Measurements from ENCODE around the gene ARHGAP15. TPM values are rescaled to one million over a fixed set of nuclear protein-coding genes. Genes with fewer than 3 reads are reported as not detected.

ARHGAP15 gene
- polyA plus RNA-seq, 1 experiment: not detected

GRCh38 chr2:143680885-143681405, 551.7 kb downstream of the ARHGAP15 start:
- no peak for DNase-seq (ENCODE audit: low read depth)
- ChIA-PET POLR2A (no interaction called here), CTCF (no interaction called here)
- no peak for TF ChIP-seq CTCF (IDR thresholded peaks at IDR 0.05; ENCODE audit: insufficient read depth, low read depth, low read length)
- Histone ChIP-seq H3K36me3 (ENCODE audit: control insufficient read depth, insufficient read depth, low read length) (no peaks in the 10 kb centered on the region), H3K27me3 (ENCODE audit: control insufficient read depth, insufficient read depth, low read length) (no peaks in the 10 kb centered on the region), H3K4me3 (ENCODE audit: low read depth, low read length) (no peak overlapping the region)

GRCh38 chr2:143682436-143683055, 553.3 kb downstream of the ARHGAP15 start:
- Histone ChIP-seq H3K27me3 (ENCODE audit: control insufficient read depth, insufficient read depth, low read length) (no peaks in the 10 kb centered on the region), H3K4me3 (ENCODE audit: low read depth, low read length) (no peak overlapping the region), H3K36me3 (ENCODE audit: control insufficient read depth, insufficient read depth, low read length) (no peaks in the 10 kb centered on the region)
- CTCF ChIA-PET: no interaction called here
- DNase-seq (ENCODE audit: low read depth): no peak
- no peak for TF ChIP-seq CTCF (IDR thresholded peaks at IDR 0.05; ENCODE audit: insufficient read depth, low read depth, low read length)
- POLR2A ChIA-PET: no interaction called here

DNA sequence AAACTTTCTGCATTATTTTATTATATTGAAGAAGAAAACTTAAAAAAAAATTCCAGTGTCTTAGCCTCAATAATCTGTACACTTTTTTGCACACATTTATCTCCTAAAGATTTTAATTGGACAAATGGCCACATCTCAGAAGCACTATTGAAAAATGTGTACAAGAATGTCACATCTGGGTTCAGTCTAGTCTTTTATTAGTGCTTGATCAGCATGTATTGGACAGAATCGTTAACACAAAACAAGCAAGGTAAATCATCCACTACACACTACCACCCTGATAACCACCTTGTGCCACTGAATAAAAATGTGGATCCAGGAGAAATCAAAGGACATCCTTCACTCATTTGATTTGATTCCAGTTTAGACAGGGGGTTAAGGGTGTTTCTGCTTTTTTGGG, 554.8 kb downstream of the ARHGAP15 start:
- H3K4me3 ChIP-seq (ENCODE audit: low read depth, low read length): no peak overlapping the region
- H3K27me3 ChIP-seq (ENCODE audit: control insufficient read depth, insufficient read depth, low read length): no peaks in the 10 kb centered on the region
- ChIA-PET CTCF (no interaction called here), POLR2A (no interaction called here)
- DNase-seq (ENCODE audit: low read depth): no peak
- H3K36me3 ChIP-seq (ENCODE audit: control insufficient read depth, insufficient read depth, low read length): no peaks in the 10 kb centered on the region
- TF ChIP-seq CTCF (IDR thresholded peaks at IDR 0.05; ENCODE audit: insufficient read depth, low read depth, low read length): no peak

- no peaks in the 10 kb centered on the region for H3K27me3 ChIP-seq (ENCODE audit: control insufficient read depth, insufficient read depth, low read length)
- TF ChIP-seq CTCF (IDR thresholded peaks at IDR 0.05; ENCODE audit: insufficient read depth, low read depth, low read length): no peak
- no peaks in the 10 kb centered on the region for H3K36me3 ChIP-seq (ENCODE audit: control insufficient read depth, insufficient read depth, low read length)
- H3K4me3 ChIP-seq (ENCODE audit: low read depth, low read length): no peak overlapping the region
- ChIA-PET CTCF (interaction anchor here (0.9 to 1.6 kb wide), 2 partner anchors 12 to 19 kb away, joined by 3 read pairs; no protein-coding TSS in a partner anchor), POLR2A (no interaction called here)
- DNase-seq (ENCODE audit: low read depth): no peak
Measured at GRCh38 chr2:143684551-143685320, 555.5 kb downstream of the ARHGAP15 start.

DNA sequence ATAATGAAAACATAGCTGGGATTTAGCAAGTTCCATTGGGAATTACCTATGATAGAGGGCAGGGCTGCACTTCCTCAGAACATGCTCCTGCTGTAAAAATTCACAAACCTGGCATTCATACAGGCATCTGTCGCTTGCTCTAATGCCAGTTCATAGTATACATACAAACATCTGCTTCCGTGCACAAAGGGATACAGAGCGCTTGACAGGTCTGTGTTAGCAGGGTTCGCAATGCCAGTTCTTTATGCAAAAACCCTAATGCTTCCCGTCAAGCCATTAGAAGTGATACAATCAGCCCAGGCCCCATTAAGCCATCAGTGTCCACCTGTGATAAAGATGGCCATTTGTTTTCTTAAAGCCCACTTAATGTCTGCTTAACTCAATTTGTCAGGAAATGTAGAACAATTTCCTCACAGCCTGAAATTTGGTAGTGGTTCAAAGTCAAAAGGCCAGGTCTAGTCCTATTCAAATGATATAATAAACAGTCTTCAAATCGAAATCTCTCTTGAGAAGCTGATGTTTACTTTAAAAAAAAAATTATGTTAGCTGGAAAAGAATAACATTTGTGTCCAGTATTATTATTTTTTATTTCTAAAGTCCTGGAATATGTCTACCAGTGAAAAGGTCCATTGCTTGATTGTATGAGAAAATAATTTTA, 556.3 kb downstream of the ARHGAP15 start:
- ChIA-PET POLR2A (no interaction called here), CTCF (interaction anchor here (0.7 to 1.6 kb wide), 3 partner anchors 13 to 84 kb away, joined by 3 read pairs; no protein-coding TSS in a partner anchor)
- Histone ChIP-seq H3K27me3 (ENCODE audit: control insufficient read depth, insufficient read depth, low read length) (no peaks in the 10 kb centered on the region), H3K4me3 (ENCODE audit: low read depth, low read length) (no peak overlapping the region), H3K36me3 (ENCODE audit: control insufficient read depth, insufficient read depth, low read length) (no peaks in the 10 kb centered on the region)
- no peak for TF ChIP-seq CTCF (IDR thresholded peaks at IDR 0.05; ENCODE audit: insufficient read depth, low read depth, low read length)
- DNase-seq (ENCODE audit: low read depth): no peak
